H1 (cell line): ENCODE data around the gene AEBP1. TPM values are rescaled to one million over a fixed set of nuclear protein-coding genes. Genes with fewer than 3 reads are reported as not detected.

Source experiments
- CTCF ChIA-PET: fragments of 300-600 bp; sonication (Branson Sonifier 250); formaldehyde crosslinking; loops from one replicate; lab custom pipeline; 2021; ENCODE audit not compliant: partially characterized antibody; lab: Charles Lee
- POLR2A ChIA-PET: fragments of 300-600 bp; sonication (Branson Sonifier 250); formaldehyde crosslinking; loops from one replicate; lab custom pipeline; 2021; ENCODE audit warnings: inconsistent platforms; ENCODE audit not compliant: partially characterized antibody; lab: Charles Lee
- DNase-seq, 2 experiments: peaks; one replicate each; pipeline versions ENCODE4 v3.0.0 to v3.0.0-alpha.2; 2010 to 2022; ENCODE audit warnings: low spot score in 2 of 2, low read depth in 1 of 2, mixed read lengths in 1 of 2
- FAIRE-seq: peaks from 2 replicates; lab custom pipeline; 2011; peaks lifted over from hg19 to GRCh38; lab: Jason Lieb, UNC
- H2AFZ ChIP-seq: 2 replicates; pipeline ENCODE4 v1.8.1; 2012; ENCODE audit warnings: low read length, inconsistent platforms
- H2AK5ac ChIP-seq: 2 replicates; pipeline ENCODE4 v1.6.1; 2013; ENCODE audit warnings: low read depth, low read length
- H2BK120ac ChIP-seq: replicated peaks from 2 replicates; pipeline ENCODE3; 2013; ENCODE audit warnings: low read depth, low read length, inconsistent platforms
- H2BK12ac ChIP-seq: 2 replicates; pipeline ENCODE4 v1.6.1; 2013; ENCODE audit warnings: low read depth, low read length
- H2BK15ac ChIP-seq: 2 replicates; pipeline ENCODE4 v1.6.1; 2013; ENCODE audit warnings: low read length
- H2BK20ac ChIP-seq: 2 replicates; pipeline ENCODE4 v1.6.1; 2013; ENCODE audit warnings: low read length
- H2BK5ac ChIP-seq: 2 replicates; pipeline ENCODE4 v1.6.1; 2013; ENCODE audit warnings: low read depth, low read length
- H3K14ac ChIP-seq: 2 replicates; pipeline ENCODE4 v1.6.1; 2013; ENCODE audit warnings: inconsistent platforms; ENCODE audit not compliant: insufficient read length
- H3K18ac ChIP-seq: 2 replicates; pipeline ENCODE4 v1.6.1; 2013; ENCODE audit warnings: low read length; ENCODE audit errors: extremely low read depth
- H3K23ac ChIP-seq: 2 replicates; pipeline ENCODE4 v1.6.1; 2013; ENCODE audit warnings: inconsistent platforms; ENCODE audit not compliant: insufficient read length
- H3K23me2 ChIP-seq: 2 replicates; pipeline ENCODE4 v1.6.1; 2013; ENCODE audit warnings: low read depth, low read length
- H3K27ac ChIP-seq: 2 replicates; pipeline ENCODE4 v1.6.1; 2011; ENCODE audit warnings: low read depth, low read length, inconsistent platforms
- H3K27me3 ChIP-seq, 4 experiments: replicated peaks in 1 of 4; 1 replicate in 1 of 4; 2 replicates in 3 of 4; pipeline versions ENCODE4 v1.6.1 to v1.8.1; 2011 to 2013; ENCODE audit warnings: low read length in 3 of 4, mild to moderate bottlenecking in 3 of 4, inconsistent platforms in 2 of 4, mixed read lengths in 2 of 4, moderate library complexity in 1 of 4; ENCODE audit not compliant: control insufficient read depth in 3 of 4, insufficient read depth in 3 of 4; ENCODE audit errors: extremely low read depth in 1 of 4
- H3K36me3 ChIP-seq, 4 experiments: 2 replicates each; pipeline versions ENCODE4 v1.6.1 to v1.8.1; 2011 to 2013; ENCODE audit warnings: mild to moderate bottlenecking in 4 of 4, low read length in 3 of 4, moderate library complexity in 2 of 4, control low read depth in 1 of 4, inconsistent platforms in 1 of 4; ENCODE audit not compliant: insufficient read depth in 4 of 4, control insufficient read depth in 2 of 4
- H3K4ac ChIP-seq: replicated peaks from 2 replicates; pipeline ENCODE3; 2013; ENCODE audit warnings: low read length, low read depth, mixed read lengths, inconsistent platforms; ENCODE audit not compliant: insufficient read length
- H3K4me1 ChIP-seq, 4 experiments: replicated peaks in 1 of 4; 1 replicate in 1 of 4; 2 replicates in 3 of 4; pipeline versions ENCODE4 v1.6.1 to v1.8.1; 2011 to 2013; ENCODE audit warnings: low read length in 3 of 4, inconsistent platforms in 2 of 4, mixed read lengths in 1 of 4; ENCODE audit not compliant: insufficient read depth in 4 of 4, control insufficient read depth in 3 of 4
- H3K4me2 ChIP-seq, 2 experiments: 2 replicates each; pipeline versions ENCODE4 v1.6.1 to v1.8.1; 2011 to 2013; ENCODE audit warnings: low read depth in 2 of 2, low read length in 2 of 2, control low read depth in 1 of 2, inconsistent platforms in 1 of 2, mild to moderate bottlenecking in 1 of 2; ENCODE audit not compliant: insufficient read depth in 1 of 2
- H3K4me3 ChIP-seq, 4 experiments: fragments of 200-600, 300-600 bp in 1 of 4; sonication (generic), shearing (Covaris generic), sonication (Bioruptor Twin) in 1 of 4; 2 replicates each; pipeline versions ENCODE4 v1.5.1 to v1.8.1; 2011 to 2016; ENCODE audit warnings: low read length in 4 of 4, low read depth in 3 of 4, control low read depth in 2 of 4, inconsistent platforms in 2 of 4, mild to moderate bottlenecking in 2 of 4, mixed read lengths in 1 of 4, moderate library complexity in 1 of 4; ENCODE audit not compliant: insufficient read depth in 2 of 4; ENCODE audit errors: extremely low read depth in 1 of 4
- H3K56ac ChIP-seq: replicated peaks from 2 replicates; pipeline ENCODE3; 2013; ENCODE audit warnings: low read depth, mild to moderate bottlenecking, mixed read lengths, low read length, inconsistent platforms; ENCODE audit not compliant: insufficient read length
- H3K79me1 ChIP-seq: 2 replicates; pipeline ENCODE4 v1.6.1; 2013; ENCODE audit warnings: low read depth, low read length, control low read depth
- H3K79me2 ChIP-seq, 2 experiments: 2 replicates each; pipeline versions ENCODE4 v1.6.1 to v1.8.1; 2012 to 2013; ENCODE audit warnings: low read length in 2 of 2, mild to moderate bottlenecking in 2 of 2, inconsistent platforms in 1 of 2; ENCODE audit not compliant: insufficient read depth in 2 of 2, control insufficient read depth in 1 of 2
- H3K9ac ChIP-seq, 4 experiments: replicated peaks in 1 of 4; 1 replicate in 1 of 4; 2 replicates in 3 of 4; pipeline versions ENCODE4 v1.6.1 to v1.8.1; 2011 to 2013; ENCODE audit warnings: low read depth in 3 of 4, low read length in 3 of 4, control low read depth in 2 of 4, mild to moderate bottlenecking in 2 of 4, moderate library complexity in 2 of 4, inconsistent platforms in 1 of 4; ENCODE audit errors: extremely low read depth in 1 of 4
- H3K9me3 ChIP-seq, 2 experiments: 2 replicates each; pipeline versions ENCODE4 v1.6.1 to v1.8.1; 2012 to 2013; ENCODE audit warnings: mild to moderate bottlenecking in 2 of 2, moderate library complexity in 2 of 2, control low read depth in 1 of 2, inconsistent platforms in 1 of 2, low read depth in 1 of 2, low read length in 1 of 2, mixed read lengths in 1 of 2; ENCODE audit not compliant: insufficient read depth in 2 of 2
- H4K20me1 ChIP-seq, 2 experiments: replicated peaks in 1 of 2; 2 replicates each; pipeline versions ENCODE3 to v1.8.1; 2011 to 2013; ENCODE audit warnings: inconsistent platforms in 2 of 2, low read length in 2 of 2, mild to moderate bottlenecking in 1 of 2; ENCODE audit not compliant: insufficient read depth in 2 of 2, control insufficient read depth in 1 of 2
- H4K5ac ChIP-seq: 2 replicates; pipeline ENCODE4 v1.6.1; 2013; ENCODE audit warnings: low read length, low read depth, mixed read lengths, inconsistent platforms; ENCODE audit not compliant: insufficient read length
- H4K8ac ChIP-seq: 2 replicates; pipeline ENCODE4 v1.8.0; 2013; ENCODE audit warnings: mild to moderate bottlenecking, moderate library complexity, low read length, inconsistent platforms; ENCODE audit not compliant: insufficient read depth; ENCODE audit errors: extremely low read depth
- H4K91ac ChIP-seq: replicated peaks from 2 replicates; pipeline ENCODE3; 2013; ENCODE audit warnings: low read length, mixed read lengths, inconsistent platforms; ENCODE audit not compliant: insufficient read length
- ASH2L ChIP-seq: fragments of 200-600, 300-600 bp; sonication (generic); IDR thresholded peaks from one replicate; pipeline ENCODE4 v1.7.1; 2017; ENCODE audit warnings: low read length
- BCL11A ChIP-seq, 2 experiments: IDR thresholded peaks; one replicate each; pipeline ENCODE4 v1.6.1; 2011; ENCODE audit warnings: low read depth in 2 of 2, low read length in 2 of 2, mild to moderate bottlenecking in 2 of 2
- BRCA1 ChIP-seq: IDR thresholded peaks from 2 replicates; pipeline ENCODE4 v1.6.1; 2012; ENCODE audit warnings: low read depth, low read length, improper control_type of control experiment
- CREB1 ChIP-seq: IDR thresholded peaks from 2 replicates; pipeline ENCODE4 v1.6.1; 2012; ENCODE audit warnings: inconsistent platforms
- FOSL1 ChIP-seq: IDR thresholded peaks from 2 replicates; pipeline ENCODE4 v1.6.1; 2011; ENCODE audit warnings: mild to moderate bottlenecking, low read depth, low read length, moderate library complexity; ENCODE audit not compliant: insufficient read depth
- HDAC6 ChIP-seq: IDR thresholded peaks from one replicate; pipeline ENCODE4 v1.7.1; 2012; ENCODE audit warnings: low read depth, mild to moderate bottlenecking, inconsistent platforms, low read length, moderate library complexity
- RBBP5 ChIP-seq: IDR thresholded peaks from 2 replicates; pipeline ENCODE4 v1.7.1; 2012; ENCODE audit warnings: low read depth, mild to moderate bottlenecking, inconsistent platforms, low read length, moderate library complexity, borderline replicate concordance
- RNF2 ChIP-seq: fragments of 200-900, 300-1000 bp; sonication (generic); IDR thresholded peaks from 2 replicates; pipeline ENCODE4 v1.7.1; 2016; ENCODE audit warnings: borderline replicate concordance, low read depth, mild to moderate bottlenecking, antibody characterized with exemption, low read length; ENCODE audit not compliant: poor library complexity, severe bottlenecking; ENCODE audit errors: missing control alignments
- SP2 ChIP-seq: IDR thresholded peaks from 2 replicates; pipeline ENCODE4 v1.6.1; 2012; ENCODE audit warnings: mild to moderate bottlenecking, low read length, inconsistent platforms
- SUZ12 ChIP-seq: fragments of 200-600 bp; sonication (generic); IDR thresholded peaks from 2 replicates; pipeline ENCODE4 v1.6.1; 2012; ENCODE audit warnings: mild to moderate bottlenecking, inconsistent platforms, low read length, moderate library complexity, mixed read lengths
- TAF1 ChIP-seq: IDR thresholded peaks from 2 replicates; pipeline ENCODE4 v1.6.1; 2011; ENCODE audit warnings: mild to moderate bottlenecking, low read depth, low read length
- YY1 ChIP-seq: IDR thresholded peaks from 2 replicates; pipeline ENCODE4 v1.6.1; 2011; ENCODE audit warnings: low read depth, mild to moderate bottlenecking, low read length
- WGBS, 2 experiments: shearing (Covaris generic) in 1 of 2; methylation state at CpG; one replicate each; pipeline versions ENCODE4 v1.1.6 to v1.1.7; 2013 to 2015; ENCODE audit warnings: low lambda C conversion rate in 2 of 2, mixed read lengths in 2 of 2, inconsistent platforms in 1 of 2, low coverage in 1 of 2, missing lambda C conversion rate in 1 of 2; ENCODE audit not compliant: insufficient replicate concordance in 2 of 2, insufficient coverage in 1 of 2, insufficient read length in 1 of 2; ENCODE audit errors: extremely low coverage in 1 of 2, missing lambda C conversion rate in 1 of 2; 5-methylcytosine and 5-hydroxymethylcytosine counted together
- polyA plus RNA-seq, 7 experiments: library from polyadenylated mRNA; depleted of rRNA in 3 of 7; stranded (reverse) in 5 of 7; unstranded in 2 of 7; fragments of >200 nt in 5 of 7; fragments of 200-250 nt in 2 of 7; gene quantifications; 1 replicate in 5 of 7; 2 replicates in 1 of 7; 4 replicates in 1 of 7; pipeline versions ENCODE4 v1.2.1 to v1.2.3, GENCODE V29; 2011 to 2013; ENCODE audit warnings: missing spikeins in 2 of 7, mixed read lengths in 2 of 7
- total RNA-seq: library from RNA; stranded (reverse); fragmentation: NEBNext Ultra II Directional; extraction: Animal tissue kit (Norgen Biotek cat#: 25700); gene quantifications from 2 replicates; pipeline ENCODE4 v1.2.1, GENCODE V29; 2021
- TF ChIP-seq, protein P1 (sequence below): IDR thresholded peaks from 2 replicates; pipeline ENCODE4 v1.6.1; 2012; ENCODE audit warnings: low read length, inconsistent platforms

AEBP1 gene
- total and polyA plus RNA-seq, 2 of the 8 experiments (the other 6 are each of a cell fraction or from before 2014, with no cell fraction given), result 10.4 to 41.2 TPM

DNA sequence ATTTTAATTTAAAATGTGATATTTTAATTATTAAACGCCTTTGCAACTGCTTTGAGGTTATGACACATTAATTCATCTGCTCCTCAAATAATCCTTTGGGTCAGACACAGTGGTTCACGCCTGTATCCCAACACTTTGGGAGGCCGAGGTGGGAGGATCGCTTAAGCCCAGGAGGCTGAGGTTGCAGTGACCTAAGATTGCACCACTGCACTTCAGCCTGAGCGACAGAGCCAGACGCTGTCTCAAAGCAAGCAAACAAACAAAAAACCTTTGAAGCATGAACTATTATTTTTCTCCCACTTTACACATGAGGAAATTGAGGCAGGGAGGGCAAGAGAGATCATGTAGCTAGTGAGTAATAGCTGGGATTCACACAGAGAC is 20.7 kb downstream of the AEBP1 start:
- no peak overlapping the region for H3K18ac ChIP-seq
- H3K4ac ChIP-seq, result no peak overlapping the region
- peaks cover 9% of the 10 kb centered on the region for H3K23me2 ChIP-seq
- no peaks in the 10 kb centered on the region for H3K9me3 ChIP-seq
- CTCF ChIA-PET, result interaction anchor here (0.7 to 6.2 kb wide), 5 partner anchors 9 to 72 kb away, joined by 3 to 27 read pairs (median 4); no protein-coding TSS in a partner anchor
- peaks cover 5 to 22% (median 7%) of the 10 kb centered on the region in 4 experiments; a peak in 5 of 8 replicates for H3K36me3 ChIP-seq
- H4K8ac ChIP-seq, result no peak overlapping the region
- H3K4me3 ChIP-seq, result no peak overlapping the region
- no peak overlapping the region for H3K23ac ChIP-seq
- no peak overlapping the region; a peak in 1 of 4 replicates for H3K4me2 ChIP-seq
- H3K56ac ChIP-seq, result no peak overlapping the region
- peaks cover 0 to 5% (median 2%) of the 10 kb centered on the region in 4 experiments; a peak in 4 of 7 replicates for H3K27me3 ChIP-seq
- no peak overlapping the region for H2BK12ac ChIP-seq
- no peak overlapping the region for H3K27ac ChIP-seq
- FAIRE-seq, result no peak
- POLR2A ChIA-PET, result interaction anchor here (0.6 to 5.4 kb wide), 3 partner anchors 13 to 39 kb away, joined by 3 to 50 read pairs (median 10); no protein-coding TSS in a partner anchor
- no peak overlapping the region for H2BK15ac ChIP-seq
- no peak overlapping the region for H4K5ac ChIP-seq
- H4K20me1 ChIP-seq, result peaks cover 0 to 1% of the 10 kb centered on the region in 2 experiments
- peaks cover 0 to 7% (median 3%) of the 10 kb centered on the region in 4 experiments; a peak in 4 of 7 replicates for H3K4me1 ChIP-seq
- no peak overlapping the region for H2AFZ ChIP-seq
- H2BK20ac ChIP-seq, result no peak overlapping the region
- H3K14ac ChIP-seq, result no peak overlapping the region
- peaks cover 5% of the 10 kb centered on the region for H3K79me1 ChIP-seq
- WGBS, 2 experiments, result 88% methylated on average over 6 of the region's 6 CpGs; no CpG with 5 or more reads in 1 of the 2 experiments
- DNase-seq, result no peak
- H2BK120ac ChIP-seq, result no peak overlapping the region
- H4K91ac ChIP-seq, result no peak overlapping the region
- H2BK5ac ChIP-seq, result no peak overlapping the region
- H2AK5ac ChIP-seq, result no peak overlapping the region
- peaks cover 3 to 12% of the 10 kb centered on the region in 2 experiments; a peak in 3 of 4 replicates for H3K79me2 ChIP-seq
- no peak overlapping the region for H3K9ac ChIP-seq
- TF ChIP-seq ASH2L (no peak), HDAC6 (no peak), SP2 (no peak), SUZ12 (no peak), TAF1 (no peak), BCL11A (IDR thresholded peaks at IDR 0.05; ENCODE audit: low read depth in 2 of 2, low read length in 2 of 2) (no peak), FOSL1 (no peak), YY1 (no peak), RNF2 (no peak), BRCA1 (no peak), CREB1 (no peak), RBBP5 (no peak)
- TF ChIP-seq, protein P1, sequence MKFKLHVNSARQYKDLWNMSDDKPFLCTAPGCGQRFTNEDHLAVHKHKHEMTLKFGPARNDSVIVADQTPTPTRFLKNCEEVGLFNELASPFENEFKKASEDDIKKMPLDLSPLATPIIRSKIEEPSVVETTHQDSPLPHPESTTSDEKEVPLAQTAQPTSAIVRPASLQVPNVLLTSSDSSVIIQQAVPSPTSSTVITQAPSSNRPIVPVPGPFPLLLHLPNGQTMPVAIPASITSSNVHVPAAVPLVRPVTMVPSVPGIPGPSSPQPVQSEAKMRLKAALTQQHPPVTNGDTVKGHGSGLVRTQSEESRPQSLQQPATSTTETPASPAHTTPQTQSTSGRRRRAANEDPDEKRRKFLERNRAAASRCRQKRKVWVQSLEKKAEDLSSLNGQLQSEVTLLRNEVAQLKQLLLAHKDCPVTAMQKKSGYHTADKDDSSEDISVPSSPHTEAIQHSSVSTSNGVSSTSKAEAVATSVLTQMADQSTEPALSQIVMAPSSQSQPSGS, result no peak
